Measurements from ENCODE around the gene IGFL1.

GRCh38 chr19:46226438-46226973 lies 3.0 kb upstream of the IGFL1 start:
- TF ChIP-seq POLR2A (IDR thresholded peaks at IDR 0.05; ENCODE audit: low read length) (no peak), GATA1 (IDR thresholded peaks at IDR 0.05; ENCODE audit: low read depth, low read length) (no peak)

Measured in erythroblast (primary cell).